Epithelial cell of proximal tubule (primary cell): ENCODE data around the gene NEUROD2. TPM values are rescaled to one million over a fixed set of nuclear protein-coding genes. Genes with fewer than 3 reads are reported as not detected.
"Not testable (repeated sequence)": the region's sequence is repeated elsewhere in the genome, so short reads cannot be mapped to it uniquely, and the experiment has no call there.

Experiments
- DNase-seq: peaks from one replicate; pipeline ENCODE4 v3.0.0-alpha.2; 2011; ENCODE audit warnings: low read depth
- H3K4me3 ChIP-seq: 2 replicates; pipeline ENCODE4 v1.5.1; 2011; ENCODE audit warnings: low read depth, mild to moderate bottlenecking, low read length
- CTCF ChIP-seq: conservative IDR thresholded peaks from 2 replicates; pipeline ENCODE4 v1.5.1; 2012; ENCODE audit warnings: low read depth, mild to moderate bottlenecking, low read length
- total RNA-seq: library from RNA; depleted of rRNA; stranded (reverse); fragments of >200 nt; gene quantifications from 2 replicates; pipeline ENCODE4 v1.2.3, GENCODE V29; 2015

NEUROD2 gene
- total RNA-seq, 1 donor from 2014 or later, result not detected

GRCh38 chr17:39591958-39592954, 15.5 kb downstream of the NEUROD2 start:
- DNase-seq, result peak; percentile 4
- TF ChIP-seq CTCF, result no peak
- no peak overlapping the region for H3K4me3 ChIP-seq

GRCh38 chr17:39590180-39590579, 17.5 kb downstream of the NEUROD2 start:
- not testable (repeated sequence) for DNase-seq, H3K4me3 ChIP-seq

GRCh38 chr17:39582658-39583057, 25.1 kb downstream of the NEUROD2 start:
- no peak for TF ChIP-seq CTCF
- H3K4me3 ChIP-seq, result no peak overlapping the region
- DNase-seq, result no peak

GRCh38 chr17:39581759-39582085, 26.0 kb downstream of the NEUROD2 start:
- no peak for TF ChIP-seq CTCF
- DNase-seq, result no peak
- no peak overlapping the region for H3K4me3 ChIP-seq

- H3K4me3 ChIP-seq, result no peak overlapping the region
- DNase-seq, result no peak
- no peak for TF ChIP-seq CTCF
Measured at GRCh38 chr17:39581071-39581758, 26.5 kb downstream of the NEUROD2 start.

GRCh38 chr17:39580082-39580468, 27.6 kb downstream of the NEUROD2 start:
- no peak for DNase-seq
- H3K4me3 ChIP-seq, result no peak overlapping the region
- TF ChIP-seq CTCF, result no peak

GRCh38 chr17:39579318-39580081, 28.2 kb downstream of the NEUROD2 start:
- no peak for TF ChIP-seq CTCF
- no peak for DNase-seq
- no peak overlapping the region for H3K4me3 ChIP-seq
